Erythroblast (primary cell): ENCODE data around the gene KIF26B.
"Not testable (repeated sequence)": the region's sequence is repeated elsewhere in the genome, so short reads cannot be mapped to it uniquely, and the experiment has no call there.

Experiments
- DNase-seq, 2 experiments: peaks; one replicate each; lab custom pipeline; 2025; lab: John Stamatoyannopoulos, UW
- GATA1 ChIP-seq: IDR thresholded peaks from 2 replicates; pipeline ENCODE4 v1.6.1; 2011; ENCODE audit warnings: low read depth, mild to moderate bottlenecking, control low read depth, low read length, moderate library complexity
- POLR2A ChIP-seq: IDR thresholded peaks from 2 replicates; pipeline ENCODE4 v1.6.1; 2011; ENCODE audit warnings: mild to moderate bottlenecking, low read length

Gene KIF26B

DNA sequence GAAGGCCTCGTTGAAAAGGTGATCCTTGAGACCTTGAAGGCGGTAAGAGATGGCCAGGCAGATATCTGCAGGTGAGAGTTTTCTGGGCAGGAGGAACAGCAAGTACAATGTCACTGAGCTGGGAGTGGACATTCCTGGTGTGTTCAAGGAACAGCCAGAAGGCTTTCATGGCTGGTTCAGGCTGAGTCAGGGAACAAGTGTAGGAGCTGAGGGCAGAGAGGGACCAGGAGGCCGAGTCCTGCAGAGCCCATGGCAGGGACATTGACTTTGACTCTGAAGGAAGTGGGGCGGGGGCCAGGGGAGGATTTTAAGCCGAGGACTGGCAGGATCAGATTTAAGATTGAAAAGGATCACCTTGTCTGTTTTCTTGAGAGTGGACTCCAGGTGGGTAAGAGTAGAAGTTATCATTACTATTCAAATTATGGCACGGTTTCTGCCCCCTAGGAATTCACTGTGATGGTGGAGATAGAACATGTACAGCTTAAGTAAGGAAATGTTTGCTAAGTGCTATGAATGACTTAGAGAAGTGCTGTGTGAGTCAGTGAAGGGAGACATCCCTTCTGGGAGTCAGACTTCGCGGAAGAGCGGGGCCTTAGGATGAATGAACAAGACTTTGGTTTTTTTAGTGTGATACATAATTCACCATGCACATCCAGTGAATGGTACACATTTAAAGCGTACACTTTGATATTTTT lies 202.3 kb downstream of the KIF26B start:
- no peak for TF ChIP-seq POLR2A
- no peak for TF ChIP-seq GATA1
- no peak for DNase-seq

DNA sequence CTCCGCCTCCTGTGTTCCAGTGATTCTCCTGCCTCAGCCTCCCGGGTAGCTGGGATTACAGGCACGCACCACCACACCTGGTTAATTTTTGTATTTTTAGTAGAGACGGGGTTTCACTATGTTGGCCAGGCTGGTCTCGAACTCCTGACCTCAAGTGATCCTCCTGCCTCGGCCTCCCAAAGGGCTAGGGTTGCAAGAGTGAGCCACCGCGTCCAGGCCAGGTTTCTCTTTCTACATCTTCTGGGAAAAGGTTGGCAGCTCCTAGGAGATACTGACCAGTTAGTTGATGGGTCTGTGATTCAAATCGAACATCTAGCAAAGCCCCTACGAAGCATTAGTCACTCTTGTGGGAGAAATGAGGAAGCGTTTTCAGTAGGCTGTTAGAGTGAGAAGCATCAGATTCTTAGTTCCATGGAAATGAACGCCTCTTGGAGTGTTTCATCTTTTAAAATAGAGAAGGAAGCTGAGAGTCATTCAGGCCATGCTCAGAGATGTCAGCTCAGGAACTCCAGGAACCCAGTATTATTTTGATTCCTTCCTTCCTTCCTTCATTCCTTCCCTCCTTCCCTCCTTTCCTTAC lies 204.4 kb downstream of the KIF26B start:
- DNase-seq: not testable (repeated sequence)

DNA sequence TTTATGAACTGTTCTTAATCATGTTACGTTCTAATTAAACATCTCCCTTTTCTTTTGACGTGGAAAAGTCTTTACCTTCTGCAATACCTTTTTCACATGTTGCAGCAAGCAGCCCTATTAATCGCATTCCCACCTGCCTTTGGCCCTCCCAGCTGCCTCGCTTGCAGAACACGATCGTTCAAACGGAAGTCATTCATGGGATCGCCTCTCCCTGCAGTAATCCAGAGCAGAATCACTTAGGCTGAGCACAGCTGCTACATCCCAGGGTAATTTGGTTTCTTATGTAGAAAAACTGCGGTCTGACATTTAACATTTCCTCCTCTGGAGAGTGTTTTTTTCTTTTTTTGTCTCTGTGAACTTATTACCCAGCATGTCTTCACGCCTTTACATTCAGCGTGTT lies 206.3 kb downstream of the KIF26B start:
- no peak for TF ChIP-seq POLR2A
- no peak for TF ChIP-seq GATA1

DNA sequence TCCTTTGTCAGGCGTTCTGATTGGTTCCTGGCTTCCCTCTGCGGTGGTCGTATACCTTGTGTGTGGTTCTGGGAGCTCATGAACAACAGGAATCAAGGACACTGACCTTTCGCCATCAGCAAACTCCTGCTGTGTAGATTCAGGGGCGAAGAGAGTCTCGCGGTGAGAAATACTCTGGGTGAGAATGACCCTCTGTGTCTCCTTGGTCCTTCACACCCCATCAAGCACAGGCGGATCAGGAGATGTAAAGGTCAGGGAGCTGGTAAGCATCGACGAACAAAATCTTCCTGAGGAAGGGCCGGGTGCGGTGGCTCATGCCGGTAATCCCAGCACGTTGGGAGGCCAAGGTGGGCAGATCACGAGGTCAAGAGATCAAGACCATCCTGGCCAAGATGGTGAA lies 207.2 kb downstream of the KIF26B start:
- no peak for DNase-seq
- no peak for TF ChIP-seq GATA1

More for the DNA sequence above, 206.3 kb downstream of the KIF26B start:
- no peak for DNase-seq

DNA sequence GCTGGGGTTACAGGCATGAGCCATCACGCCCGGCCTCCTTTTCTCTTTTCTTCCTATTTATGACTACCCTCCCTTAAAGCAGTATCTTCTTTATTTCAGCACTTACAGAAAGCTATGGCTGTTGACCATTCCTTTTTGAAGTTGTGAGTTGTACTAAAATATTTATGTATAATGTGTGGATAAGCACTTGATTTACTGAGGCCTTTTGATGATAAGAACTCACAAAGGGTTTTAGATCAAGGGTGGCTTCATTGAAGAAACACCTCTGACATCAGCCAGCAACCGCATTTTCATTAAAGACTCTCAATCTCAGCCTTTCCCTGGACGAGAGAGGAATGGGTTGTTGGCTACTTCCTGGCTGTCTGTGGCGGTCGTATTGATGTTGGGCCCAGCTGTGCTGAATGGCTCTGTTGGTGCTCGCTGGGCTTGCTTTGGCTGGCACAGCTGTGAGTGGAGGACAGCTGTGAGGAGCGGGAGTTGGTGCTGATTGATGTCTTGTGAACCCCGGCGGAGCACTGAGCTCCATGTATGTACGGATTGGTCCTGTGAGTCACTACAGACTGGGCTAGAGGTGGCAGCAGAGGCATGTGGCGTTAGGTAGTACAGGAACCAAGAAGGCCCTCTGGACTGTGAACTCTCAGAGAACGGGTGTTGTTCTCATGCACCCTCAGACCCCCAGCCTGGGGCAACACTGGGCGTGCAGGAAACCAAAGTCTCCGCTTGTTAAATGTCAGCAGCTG lies 208.8 kb downstream of the KIF26B start:
- no peak for TF ChIP-seq POLR2A
- TF ChIP-seq GATA1: no peak

DNA sequence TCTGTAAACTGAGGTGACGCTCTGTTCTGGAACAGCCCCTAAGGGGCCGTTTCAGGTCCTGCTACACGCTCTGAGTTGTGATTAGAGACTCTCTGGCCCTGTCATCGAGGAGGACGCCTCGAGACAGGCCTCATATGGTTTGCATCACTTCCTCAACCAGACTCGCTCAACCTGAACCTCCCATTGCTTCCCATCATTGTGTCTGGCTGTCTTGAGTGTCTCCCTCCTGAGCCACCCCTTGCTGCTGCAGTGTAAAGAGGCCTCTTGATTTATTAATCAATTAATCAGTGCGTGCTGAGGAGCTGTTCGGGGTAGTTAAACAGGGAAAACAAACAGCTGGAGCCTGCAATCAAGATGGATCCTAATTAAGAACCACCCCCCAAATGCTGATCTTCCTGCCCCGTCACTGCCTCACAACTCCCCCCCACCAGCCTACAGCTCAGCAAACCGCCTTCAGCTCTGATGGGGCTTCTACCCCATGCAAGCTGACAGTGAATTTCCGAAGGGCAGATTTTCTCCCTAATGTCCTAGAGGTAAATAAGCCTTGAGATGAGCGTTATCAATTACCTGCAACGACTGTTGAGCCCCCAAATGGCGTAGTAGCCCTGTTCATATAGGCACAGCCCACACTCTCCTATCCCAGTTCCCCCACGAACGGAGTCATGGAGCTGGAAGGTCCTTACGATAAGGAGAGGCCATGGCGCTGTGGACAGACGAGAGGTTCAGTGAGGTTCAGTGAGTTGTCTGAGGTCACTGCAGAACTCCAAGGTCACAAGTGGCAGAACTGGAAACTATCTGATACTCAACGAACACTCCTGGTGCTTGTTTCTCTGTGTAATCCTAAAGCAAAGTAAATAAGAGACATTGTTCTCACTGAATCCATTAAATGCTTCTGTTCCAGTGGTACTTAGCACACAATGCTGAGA lies 210.6 kb downstream of the KIF26B start:
- TF ChIP-seq GATA1 (no peak), POLR2A (no peak)
- DNase-seq: no peak

More for the DNA sequence above, 208.8 kb downstream of the KIF26B start:
- DNase-seq: no peak

DNA sequence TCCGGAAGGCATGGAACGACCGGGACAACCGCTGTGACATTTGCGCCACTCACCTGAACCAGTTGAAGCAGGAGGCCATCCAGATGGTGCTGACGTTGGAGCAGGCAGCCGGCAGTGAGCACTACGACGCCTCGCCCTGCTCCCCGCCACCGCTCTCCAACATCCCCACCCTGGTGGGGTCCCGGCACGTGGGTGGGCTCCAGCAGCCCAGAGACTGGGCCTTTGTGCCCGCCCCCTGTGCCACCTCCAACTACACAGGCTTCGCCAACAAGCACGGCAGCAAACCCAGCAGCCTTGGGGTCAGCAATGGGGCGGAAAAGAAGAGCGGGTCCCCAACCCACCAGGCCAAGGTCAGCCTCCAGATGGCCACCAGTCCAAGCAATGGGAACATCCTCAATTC lies 212.1 kb downstream of the KIF26B start:
- no peak for TF ChIP-seq GATA1
- TF ChIP-seq POLR2A: no peak
- DNase-seq: no peak

- no peak for TF ChIP-seq POLR2A
- no peak for TF ChIP-seq GATA1
- DNase-seq: no peak
Observed at GRCh38 chr1:245370175-245370825, 215.5 kb downstream of the KIF26B start.

- no peak for DNase-seq
- TF ChIP-seq POLR2A: no peak
Observed at GRCh38 chr1:245370905-245371581, 216.3 kb downstream of the KIF26B start.

- no peak for DNase-seq
- no peak for TF ChIP-seq GATA1
Observed at GRCh38 chr1:245373131-245373530, 218.3 kb downstream of the KIF26B start.

- DNase-seq: no peak
- TF ChIP-seq POLR2A (no peak), GATA1 (no peak)
Observed at GRCh38 chr1:245375789-245376460, 221.1 kb downstream of the KIF26B start.

- no peak for TF ChIP-seq GATA1
- no peak for TF ChIP-seq POLR2A
- DNase-seq: no peak
Observed at GRCh38 chr1:245377854-245378253, 223.1 kb downstream of the KIF26B start.

DNA sequence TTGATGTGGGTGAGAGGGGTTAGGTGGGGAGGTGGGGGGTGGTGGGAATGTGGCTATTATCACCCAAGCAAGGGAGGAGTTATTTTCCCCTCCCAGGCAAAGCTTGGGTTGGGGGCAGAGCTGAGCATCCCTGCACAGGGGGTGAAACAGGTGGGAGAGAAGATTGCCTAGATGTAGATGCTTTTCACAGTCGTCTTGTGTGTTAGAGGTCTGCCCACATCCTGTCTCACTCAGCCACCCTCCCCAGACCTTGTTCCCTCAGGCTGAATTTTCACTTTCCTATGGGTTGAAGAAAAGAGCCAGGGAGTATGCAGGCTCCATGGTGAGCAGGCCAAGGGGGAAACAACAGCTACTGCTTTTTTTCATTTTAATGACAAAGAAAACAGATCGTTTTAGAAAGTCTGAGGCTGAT lies 223.5 kb downstream of the KIF26B start:
- TF ChIP-seq GATA1 (no peak), POLR2A (no peak)
- DNase-seq: no peak
